CD4-positive, alpha-beta T cell (primary cell): ENCODE measurements around the gene PI4KA. TPM values are rescaled to one million over a fixed set of nuclear protein-coding genes. Genes with fewer than 3 reads are reported as not detected.
A peak's percentile ranks its signal among the peaks of the same experiment; 100 is the strongest.

Experiments
- ATAC-seq: fragments of 200-7000 bp; cut with Tn5 transposase; one replicate; pipeline ENCODE4 v1.10.0; 2022; ENCODE audit warnings: mild to moderate bottlenecking; ENCODE audit not compliant: poor library complexity
- CTCF ChIA-PET: fragments of 350-600 bp; sonication (Branson Sonifier 250); formaldehyde crosslinking; loops from one replicate; lab custom pipeline; 2021; ENCODE audit warnings: antibody characterized with exemption, inconsistent platforms; lab: Charles Lee
- POLR2A ChIA-PET: fragments of 350-600 bp; sonication (Branson Sonifier 250); formaldehyde crosslinking; loops from one replicate; lab custom pipeline; 2021; ENCODE audit warnings: antibody characterized with exemption, inconsistent platforms; lab: Charles Lee
- DNase-seq, 14 experiments: peaks; one replicate each; pipeline ENCODE4 v3.0.0-alpha.2; 2013 to 2020; ENCODE audit warnings: mixed read lengths in 2 of 14
- H3K27ac ChIP-seq, 2 donors: one replicate each; pipeline versions ENCODE4 v1.5.1 to v1.7.0; 2013; ENCODE audit warnings: low read length in 2 of 2, low read depth in 1 of 2, mild to moderate bottlenecking in 1 of 2
- H3K27me3 ChIP-seq, 2 experiments: 1 replicate in 1 of 2; 2 replicates in 1 of 2; pipeline versions ENCODE4 v1.6.1 to v1.7.0; 2013; ENCODE audit warnings: low read length in 2 of 2, control low read depth in 1 of 2, mild to moderate bottlenecking in 1 of 2, moderate library complexity in 1 of 2; ENCODE audit not compliant: insufficient read depth in 2 of 2, control insufficient read depth in 1 of 2
- H3K36me3 ChIP-seq: one replicate; pipeline ENCODE4 v1.6.1; 2013; ENCODE audit warnings: low read length, control low read depth; ENCODE audit not compliant: insufficient read depth
- H3K4me1 ChIP-seq: one replicate; pipeline ENCODE4 v1.6.1; 2013; ENCODE audit warnings: low read length, control low read depth; ENCODE audit not compliant: insufficient read depth
- H3K4me3 ChIP-seq: one replicate; pipeline ENCODE4 v1.5.1; 2013; ENCODE audit warnings: mild to moderate bottlenecking, low read length, moderate library complexity
- H3K9me3 ChIP-seq, 2 experiments: 1 replicate in 1 of 2; 2 replicates in 1 of 2; pipeline versions ENCODE4 v1.6.1 to v1.7.0; 2013; ENCODE audit warnings: low read length in 2 of 2, mild to moderate bottlenecking in 2 of 2, control low read depth in 1 of 2, moderate library complexity in 1 of 2; ENCODE audit not compliant: control insufficient read depth in 1 of 2, insufficient read depth in 1 of 2
- H3K27ac Mint-ChIP-seq: one replicate; pipeline ENCODE4 v1.8.0; 2020; ENCODE audit warnings: mixed read lengths
- H3K27me3 Mint-ChIP-seq: one replicate; pipeline ENCODE4 v1.8.0; 2021; ENCODE audit warnings: mixed read lengths
- H3K36me3 Mint-ChIP-seq: one replicate; pipeline ENCODE4 v1.8.0; 2021; ENCODE audit warnings: low read depth, mixed read lengths
- H3K4me1 Mint-ChIP-seq: one replicate; pipeline ENCODE4 v1.8.0; 2021; ENCODE audit warnings: low read depth, mixed read lengths
- H3K4me3 Mint-ChIP-seq: one replicate; pipeline ENCODE4 v1.8.0; 2020; ENCODE audit warnings: mild to moderate bottlenecking, mixed read lengths
- H3K9me3 Mint-ChIP-seq: one replicate; pipeline ENCODE4 v1.8.0; 2020; ENCODE audit warnings: mixed read lengths
- intact Hi-C, 2 experiments: fragments of 100-400 bp; cut with DNase I in 1 of 2; cut with micrococcal nuclease in 1 of 2; formaldehyde crosslinking; loops; one replicate each; pipeline versions ENCODE4 v1.15.1 to v1.9.0; 2023 to 2025; cut with DNase I, micrococcal nuclease
- polyA plus RNA-seq, 2 donors: library from polyadenylated mRNA; unstranded; fragments of 120-200 nt; gene quantifications; one replicate each; pipeline ENCODE4 v1.2.1, GENCODE V29; 2013
- total RNA-seq, 174 experiments: library from RNA in 2 of 174; stranded (reverse) in 2 of 174; gene quantifications; one replicate each; pipeline ENCODE4 v1.2.3 and lab custom pipeline; 2021 to 2026
- TF ChIP-seq, protein P1 (sequence below): fragments of 200-600 bp; IDR thresholded peaks from one replicate; pipeline ENCODE4 v1.8.0; 2022; ENCODE audit warnings: antibody characterized with exemption, mild to moderate bottlenecking

The PI4KA gene
- 100 to 1,000 TPM; 137 to 146 TPM for total RNA-seq
- polyA plus RNA-seq (2013, experiment 1 of 2), result 61.0 TPM
- polyA plus RNA-seq (2013, experiment 2 of 2), result 75.3 TPM
- 74.7 to 266 (median 155) reads per million in 172 experiments for total RNA-seq (lab: John Stamatoyannopoulos, UW)

DNA sequence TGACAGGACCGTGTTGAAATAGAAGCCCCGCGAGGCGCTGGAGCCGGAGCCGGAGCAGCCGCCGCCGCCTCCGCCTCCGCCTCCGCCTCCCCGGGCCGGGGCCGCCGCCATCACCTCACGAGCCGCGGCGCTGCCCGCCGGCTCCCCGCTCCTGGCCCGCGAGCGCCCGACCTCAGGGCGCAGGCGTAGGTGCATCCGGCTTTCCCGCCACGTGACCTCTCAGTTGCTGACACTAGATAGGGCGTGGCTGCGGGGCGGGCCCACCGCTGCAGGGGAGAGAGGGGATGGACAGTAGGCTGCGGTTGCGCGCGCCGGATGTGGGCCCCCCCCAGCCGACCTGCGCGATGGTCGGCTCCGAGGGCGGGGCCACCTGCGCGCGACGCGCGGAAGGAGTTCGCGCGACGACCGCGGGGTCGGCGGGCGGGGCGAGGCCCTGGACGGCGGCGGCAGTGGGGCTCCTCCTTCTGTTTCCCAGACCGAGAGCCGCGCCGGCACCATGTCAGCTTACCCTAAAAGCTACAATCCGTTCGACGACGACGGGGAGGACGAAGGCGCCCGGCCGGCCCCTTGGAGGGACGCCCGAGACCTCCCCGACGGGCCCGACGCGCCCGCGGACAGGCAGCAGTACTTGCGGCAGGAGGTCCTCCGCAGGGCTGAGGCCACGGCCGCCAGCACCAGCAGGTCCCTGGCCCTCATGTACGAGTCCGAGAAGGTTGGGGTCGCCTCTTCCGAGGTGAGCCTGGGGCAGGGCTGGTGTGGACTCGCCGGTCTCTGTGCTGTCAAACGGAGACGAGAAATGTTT is at the start of gene PI4KA, which contains the start of gene SNAP29:
Gene PI4KA, minus strand, starts transcription at position 197 of the 802 bp plus-strand sequence. Its CDS starts 86 bp downstream, at position 111.
Gene SNAP29, plus strand, starts transcription at position 393 of the 802 bp plus-strand sequence. Its CDS starts 104 bp downstream, at position 497.
- POLR2A ChIA-PET, result interaction anchor here (1.0 to 1.5 kb wide), 4 partner anchors 9 to 395 kb away, joined by 3 to 5 read pairs (median 4); partner anchors contain the start of gene THAP7
- peak within 1 kb of the TSS; percentile 78 to 83 for H3K27ac ChIP-seq
- CTCF ChIA-PET, result no interaction called here
- no peaks in the 10 kb centered on the region for H3K27me3 Mint-ChIP-seq
- H3K27ac Mint-ChIP-seq, result peak within 1 kb of the TSS; percentile 91
- intact Hi-C loops, result loop anchor here (1.0 to 10.0 kb wide), 6 partner anchors 48 to 786 kb away; partner anchors contain the start of genes CRKL (in 2 of the 2), LZTR1 (in 1 of the 2), SDF2L1 (in 1 of the 2) and THAP7 (in 1 of the 2)
- no peaks in the 10 kb centered on the region for H3K27me3 ChIP-seq
- peak; percentile 92 to 99 (median 98) for DNase-seq
- peaks cover 60% of the 10 kb centered on the region for H3K4me1 Mint-ChIP-seq
- ATAC-seq, result peak; percentile 88
- H3K4me3 Mint-ChIP-seq, result peak within 1 kb of the TSS; percentile 96
- H3K9me3 ChIP-seq, result no peaks in the 10 kb centered on the region
- peaks cover 55% of the 10 kb centered on the region for H3K4me1 ChIP-seq
- peaks cover 11% of the 10 kb centered on the region for H3K36me3 ChIP-seq
- peak within 1 kb of the TSS; percentile 82 for H3K4me3 ChIP-seq
- peaks cover 22% of the 10 kb centered on the region for H3K36me3 Mint-ChIP-seq
- no peaks in the 10 kb centered on the region for H3K9me3 Mint-ChIP-seq
- TF ChIP-seq, protein P1, sequence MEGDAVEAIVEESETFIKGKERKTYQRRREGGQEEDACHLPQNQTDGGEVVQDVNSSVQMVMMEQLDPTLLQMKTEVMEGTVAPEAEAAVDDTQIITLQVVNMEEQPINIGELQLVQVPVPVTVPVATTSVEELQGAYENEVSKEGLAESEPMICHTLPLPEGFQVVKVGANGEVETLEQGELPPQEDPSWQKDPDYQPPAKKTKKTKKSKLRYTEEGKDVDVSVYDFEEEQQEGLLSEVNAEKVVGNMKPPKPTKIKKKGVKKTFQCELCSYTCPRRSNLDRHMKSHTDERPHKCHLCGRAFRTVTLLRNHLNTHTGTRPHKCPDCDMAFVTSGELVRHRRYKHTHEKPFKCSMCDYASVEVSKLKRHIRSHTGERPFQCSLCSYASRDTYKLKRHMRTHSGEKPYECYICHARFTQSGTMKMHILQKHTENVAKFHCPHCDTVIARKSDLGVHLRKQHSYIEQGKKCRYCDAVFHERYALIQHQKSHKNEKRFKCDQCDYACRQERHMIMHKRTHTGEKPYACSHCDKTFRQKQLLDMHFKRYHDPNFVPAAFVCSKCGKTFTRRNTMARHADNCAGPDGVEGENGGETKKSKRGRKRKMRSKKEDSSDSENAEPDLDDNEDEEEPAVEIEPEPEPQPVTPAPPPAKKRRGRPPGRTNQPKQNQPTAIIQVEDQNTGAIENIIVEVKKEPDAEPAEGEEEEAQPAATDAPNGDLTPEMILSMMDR, result peak; percentile 11

DNA sequence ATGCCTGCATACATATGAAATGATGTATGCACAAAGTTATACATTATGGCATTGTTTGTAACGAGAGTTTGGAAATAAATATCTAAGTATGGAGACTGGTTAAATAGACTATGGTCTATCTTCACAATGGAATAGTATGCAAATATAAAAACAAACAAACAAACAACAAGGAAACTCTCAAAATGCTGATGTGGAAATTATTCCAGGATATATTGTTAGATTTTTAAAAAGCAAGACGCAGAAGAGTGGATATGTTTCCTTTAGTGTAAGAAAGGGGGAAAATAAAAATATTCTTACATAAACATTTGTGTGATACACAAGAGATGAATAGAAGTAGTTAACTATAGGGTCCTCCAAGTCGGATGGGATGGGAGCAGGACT is 47.8 kb upstream of the PI4KA start:
- H3K36me3 ChIP-seq, result no peaks in the 10 kb centered on the region
- no peak overlapping the region for H3K27ac Mint-ChIP-seq
- CTCF ChIA-PET, result no interaction called here
- no peaks in the 10 kb centered on the region for H3K27me3 Mint-ChIP-seq
- H3K4me3 Mint-ChIP-seq, result no peak overlapping the region
- POLR2A ChIA-PET, result no interaction called here
- no peak overlapping the region for H3K4me3 ChIP-seq
- H3K9me3 Mint-ChIP-seq, result no peaks in the 10 kb centered on the region
- TF ChIP-seq, protein P1, result no peak
- no peak for DNase-seq
- no peaks in the 10 kb centered on the region for H3K4me1 Mint-ChIP-seq
- no peaks in the 10 kb centered on the region for H3K36me3 Mint-ChIP-seq
- H3K27me3 ChIP-seq, result no peaks in the 10 kb centered on the region
- H3K27ac ChIP-seq, result no peak overlapping the region
- no peak for ATAC-seq
- H3K4me1 ChIP-seq, result no peaks in the 10 kb centered on the region
- intact Hi-C loops, result no loop called here
- no peaks in the 10 kb centered on the region for H3K9me3 ChIP-seq

DNA sequence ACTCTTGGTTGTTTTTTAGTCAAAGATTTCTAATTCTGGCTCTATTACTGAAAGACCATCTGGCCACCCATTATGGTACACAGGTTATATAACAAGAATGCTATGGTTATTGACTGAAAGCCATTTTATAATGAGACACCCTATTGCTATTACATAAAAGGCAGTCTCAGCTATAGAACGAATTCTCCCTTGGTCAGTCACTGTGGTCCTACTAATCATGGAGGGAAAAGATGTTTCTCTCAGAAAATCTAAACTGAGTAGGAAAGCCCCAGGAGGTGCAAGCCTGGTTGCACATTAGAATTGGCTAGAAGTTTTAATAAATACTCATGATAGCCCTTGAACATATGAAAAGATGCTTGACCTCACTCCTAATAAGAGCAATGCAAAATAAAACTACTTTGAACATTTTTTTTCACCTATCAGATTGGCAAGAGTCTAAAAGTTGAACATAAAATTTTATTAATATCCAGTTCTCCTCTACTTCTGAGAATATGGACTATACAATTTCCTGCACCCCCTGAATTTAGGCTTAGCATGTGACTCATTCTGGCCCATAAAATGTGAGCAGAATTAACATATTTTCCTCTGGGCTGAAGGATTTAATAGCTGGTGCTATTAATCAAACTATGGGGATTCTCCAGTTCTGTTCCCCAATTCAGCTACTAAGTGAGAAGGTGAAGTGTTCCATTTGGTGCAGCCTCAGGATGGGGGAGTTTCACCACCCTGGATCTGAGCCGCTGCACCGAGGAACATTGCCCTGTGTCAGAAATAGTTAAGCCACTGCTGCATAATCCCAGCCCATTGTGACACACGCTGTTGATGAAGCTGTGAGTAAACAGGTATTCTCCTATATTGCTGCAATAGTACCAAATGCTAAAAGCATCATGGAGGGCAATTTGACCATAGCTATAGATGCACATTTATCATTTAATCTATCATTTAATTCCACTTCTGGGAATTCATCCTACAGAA is 47.1 kb upstream of the PI4KA start:
- TF ChIP-seq, protein P1, result no peak
- H3K4me3 Mint-ChIP-seq, result no peak overlapping the region
- no peaks in the 10 kb centered on the region for H3K4me1 Mint-ChIP-seq
- no peak overlapping the region for H3K27ac Mint-ChIP-seq
- Histone ChIP-seq H3K36me3 (no peaks in the 10 kb centered on the region), H3K9me3 (no peaks in the 10 kb centered on the region), H3K4me3 (no peak overlapping the region), H3K27ac (no peak overlapping the region), H3K27me3 (no peaks in the 10 kb centered on the region), H3K4me1 (no peaks in the 10 kb centered on the region)
- no peak for DNase-seq
- H3K9me3 Mint-ChIP-seq, result no peaks in the 10 kb centered on the region
- no peaks in the 10 kb centered on the region for H3K36me3 Mint-ChIP-seq
- intact Hi-C loops, result no loop called here
- no peaks in the 10 kb centered on the region for H3K27me3 Mint-ChIP-seq
- ChIA-PET CTCF (no interaction called here), POLR2A (no interaction called here)
- ATAC-seq, result no peak
